ENCODE results near the gene DEDD. TPM values are rescaled to one million over a fixed set of nuclear protein-coding genes. Genes with fewer than 3 reads are reported as not detected.

The DEDD gene
- total RNA-seq, 1 experiment from 2014 or later, result 44.7 TPM

DNA sequence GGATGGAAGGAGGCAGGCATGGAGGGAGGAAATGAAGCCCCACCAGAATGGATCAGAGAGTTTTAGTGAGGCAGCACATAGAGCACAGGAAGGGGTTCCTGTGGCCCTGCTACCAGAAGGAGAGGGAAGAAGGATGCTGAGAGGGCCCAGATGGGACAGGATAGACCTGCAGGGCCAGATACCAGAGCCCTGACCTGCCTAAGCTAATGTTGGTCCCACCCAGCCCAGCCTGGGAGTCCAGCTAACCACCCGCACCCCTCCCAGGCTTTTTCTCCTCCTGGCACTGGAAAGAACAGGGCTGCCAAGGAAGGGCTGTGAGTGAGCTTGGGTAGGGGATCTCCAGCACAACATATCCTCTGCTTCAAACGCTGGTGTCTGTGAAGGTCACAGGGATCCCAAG is 50.0 kb downstream of the DEDD start:
- no peak overlapping the region for H3K14ac ChIP-seq (ENCODE audit: insufficient read depth, low read length)
- no peak overlapping the region for H2BK20ac ChIP-seq (ENCODE audit: low read depth, low read length, poor library complexity, severe bottlenecking)
- no peaks in the 10 kb centered on the region for H3K79me1 ChIP-seq (ENCODE audit: insufficient read depth, low read depth, low read length, poor library complexity, severe bottlenecking)
- no peak overlapping the region for H3K56ac ChIP-seq (ENCODE audit: insufficient read length, low read depth, low read length)
- H3K4me3 Mint-ChIP-seq, result no peak overlapping the region
- no peak overlapping the region for H2BK12ac ChIP-seq (ENCODE audit: insufficient read length, low read depth, low read length)
- H3K4me1 ChIP-seq (ENCODE audit: insufficient read depth, low read length), result no peaks in the 10 kb centered on the region
- H3K9ac ChIP-seq (ENCODE audit: extremely low read depth, insufficient read length, low read length), result no peak overlapping the region
- no peak overlapping the region for H3K23ac ChIP-seq (ENCODE audit: insufficient read length, low read depth, low read length)
- H2BK5ac ChIP-seq (ENCODE audit: insufficient read length, low read length), result no peak overlapping the region
- no peaks in the 10 kb centered on the region for H3K79me2 ChIP-seq (ENCODE audit: insufficient read depth, low read length)
- H2BK15ac ChIP-seq (ENCODE audit: low read depth, low read length), result no peak overlapping the region
- H2AFZ ChIP-seq (ENCODE audit: low read length), result no peak overlapping the region
- H3K27me3 Mint-ChIP-seq (ENCODE audit: low read depth), result no peaks in the 10 kb centered on the region; the same call in 1 of the 2 replicates
- no peak overlapping the region for H4K5ac ChIP-seq (ENCODE audit: insufficient read length, low read depth, low read length)
- H2BK120ac ChIP-seq (ENCODE audit: low read depth, low read length, poor library complexity, severe bottlenecking), result no peak overlapping the region
- TF ChIP-seq, protein P1, sequence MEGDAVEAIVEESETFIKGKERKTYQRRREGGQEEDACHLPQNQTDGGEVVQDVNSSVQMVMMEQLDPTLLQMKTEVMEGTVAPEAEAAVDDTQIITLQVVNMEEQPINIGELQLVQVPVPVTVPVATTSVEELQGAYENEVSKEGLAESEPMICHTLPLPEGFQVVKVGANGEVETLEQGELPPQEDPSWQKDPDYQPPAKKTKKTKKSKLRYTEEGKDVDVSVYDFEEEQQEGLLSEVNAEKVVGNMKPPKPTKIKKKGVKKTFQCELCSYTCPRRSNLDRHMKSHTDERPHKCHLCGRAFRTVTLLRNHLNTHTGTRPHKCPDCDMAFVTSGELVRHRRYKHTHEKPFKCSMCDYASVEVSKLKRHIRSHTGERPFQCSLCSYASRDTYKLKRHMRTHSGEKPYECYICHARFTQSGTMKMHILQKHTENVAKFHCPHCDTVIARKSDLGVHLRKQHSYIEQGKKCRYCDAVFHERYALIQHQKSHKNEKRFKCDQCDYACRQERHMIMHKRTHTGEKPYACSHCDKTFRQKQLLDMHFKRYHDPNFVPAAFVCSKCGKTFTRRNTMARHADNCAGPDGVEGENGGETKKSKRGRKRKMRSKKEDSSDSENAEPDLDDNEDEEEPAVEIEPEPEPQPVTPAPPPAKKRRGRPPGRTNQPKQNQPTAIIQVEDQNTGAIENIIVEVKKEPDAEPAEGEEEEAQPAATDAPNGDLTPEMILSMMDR (conservative IDR thresholded peaks at IDR 0.05), result no peak
- no peak for DNase-seq
- no peaks in the 10 kb centered on the region for H4K20me1 ChIP-seq (ENCODE audit: control insufficient read depth, insufficient read depth, insufficient read length)
- peaks cover 51 to 52% of the 10 kb centered on the region in 2 experiments for H3K4me1 Mint-ChIP-seq
- H4K8ac ChIP-seq (replicated peaks; ENCODE audit: insufficient read length, low read depth, low read length), result no peak overlapping the region
- WGBS (ENCODE audit: extremely low coverage, insufficient read length, low lambda C conversion rate), result no CpG with 5 or more reads among the region's 2 CpGs
- no peaks in the 10 kb centered on the region for H3K23me2 ChIP-seq (ENCODE audit: insufficient read length, low read depth, low read length, poor library complexity, severe bottlenecking)
- no peak overlapping the region for H3K4ac ChIP-seq (ENCODE audit: low read depth, low read length)
- no peak overlapping the region for H3K27ac Mint-ChIP-seq
- H3K27ac ChIP-seq (ENCODE audit: insufficient read length, low read depth, low read length), result no peak overlapping the region
- H3T11ph ChIP-seq (ENCODE audit: low read length), result no peak overlapping the region
- H2AK5ac ChIP-seq (ENCODE audit: insufficient read length, low read length), result no peak overlapping the region
- H3K9me3 Mint-ChIP-seq, result no peaks in the 10 kb centered on the region
- H4K91ac ChIP-seq (ENCODE audit: insufficient read length, low read depth, low read length), result no peak overlapping the region
- H3K27me3 ChIP-seq (ENCODE audit: insufficient read depth, low read length), result no peaks in the 10 kb centered on the region
- H3K36me3 Mint-ChIP-seq (ENCODE audit: insufficient read depth in 1 of 3, low read depth in 3 of 3), result no peaks in the 10 kb centered on the region
- H3K9me3 ChIP-seq (ENCODE audit: control insufficient read depth, low read depth, low read length), result no peaks in the 10 kb centered on the region
- H3K18ac ChIP-seq (ENCODE audit: insufficient read length, low read depth, low read length), result no peak overlapping the region
- H3K4me2 ChIP-seq (ENCODE audit: insufficient read depth, insufficient read length, low read length), result no peak overlapping the region
